Kasumi-1 (cell line): Measurements from ENCODE around the gene SAMD4A.

ENCODE experiments used
- DNase-seq, 2 experiments: peaks; one replicate each; lab custom pipeline; 2025; lab: John Stamatoyannopoulos, UW

SAMD4A gene

GRCh38 chr14:54632452-54632851 lies 65.5 kb downstream of the SAMD4A start:
- DNase-seq = no peak

- no peak for DNase-seq
Observed at GRCh38 chr14:54633076-54633475, 66.1 kb downstream of the SAMD4A start.

- DNase-seq = no peak
Observed at GRCh38 chr14:54637270-54638134, 70.6 kb downstream of the SAMD4A start.

GRCh38 chr14:54638135-54638446 lies 71.2 kb downstream of the SAMD4A start:
- no peak for DNase-seq

- DNase-seq = no peak
Observed at GRCh38 chr14:54639611-54640010, 72.7 kb downstream of the SAMD4A start.

- DNase-seq = no peak
Observed at GRCh38 chr14:54640506-54640905, 73.6 kb downstream of the SAMD4A start.

- DNase-seq = no peak
Observed at GRCh38 chr14:54642121-54642520, 75.2 kb downstream of the SAMD4A start.

- peak; percentile 25 to 54 for DNase-seq
Observed at GRCh38 chr14:54642801-54643695, 76.1 kb downstream of the SAMD4A start.

- DNase-seq = no peak
Observed at GRCh38 chr14:54643696-54644176, 76.8 kb downstream of the SAMD4A start.

GRCh38 chr14:54645639-54646038 lies 78.7 kb downstream of the SAMD4A start:
- no peak for DNase-seq

GRCh38 chr14:54646626-54647025 lies 79.7 kb downstream of the SAMD4A start:
- DNase-seq = no peak

- DNase-seq = no peak
Observed at GRCh38 chr14:54647378-54647777, 80.5 kb downstream of the SAMD4A start.

GRCh38 chr14:54649056-54649455 lies 82.1 kb downstream of the SAMD4A start:
- DNase-seq = no peak

GRCh38 chr14:54650331-54650958 lies 83.5 kb downstream of the SAMD4A start:
- DNase-seq = peak; percentile 6 to 32

- DNase-seq = no peak
Observed at GRCh38 chr14:54650959-54651351, 84.0 kb downstream of the SAMD4A start.

- DNase-seq = no peak
Observed at GRCh38 chr14:54651649-54652048, 84.7 kb downstream of the SAMD4A start.

GRCh38 chr14:54652188-54652587 lies 85.3 kb downstream of the SAMD4A start:
- DNase-seq = no peak

GRCh38 chr14:54652605-54653052 lies 85.7 kb downstream of the SAMD4A start:
- DNase-seq = no peak

GRCh38 chr14:54653712-54654469 lies 87.0 kb downstream of the SAMD4A start:
- peak; percentile 70 to 77 for DNase-seq

GRCh38 chr14:54654605-54655004 lies 87.7 kb downstream of the SAMD4A start:
- no peak for DNase-seq

GRCh38 chr14:54658836-54659235 lies 91.9 kb downstream of the SAMD4A start:
- DNase-seq = no peak

- no peak for DNase-seq
Observed at GRCh38 chr14:54659365-54659764, 92.4 kb downstream of the SAMD4A start.
